Mucosa of descending colon (tissue), 3 donors: ENCODE results near the gene PDE6A. TPM values are rescaled to one million over a fixed set of nuclear protein-coding genes. Genes with fewer than 3 reads are reported as not detected.

Experiments used
- ATAC-seq: fragments of 200-7000 bp; cut with Tn5 transposase; one replicate; pipeline ENCODE4 v1.9.1; 2020; ENCODE audit warnings: mild to moderate bottlenecking, moderate library complexity
- DNase-seq, 3 donors: peaks; one replicate each; pipeline ENCODE4 v3.0.0-alpha.2; 2020
- H3K36me3 ChIP-seq: fragments of 200-600 bp; one replicate; pipeline ENCODE4 v1.8.0; 2021; ENCODE audit warnings: low read depth, mild to moderate bottlenecking
- H3K4me1 ChIP-seq: fragments of 200-600 bp; one replicate; pipeline ENCODE4 v1.8.0; 2021; ENCODE audit warnings: low read depth, mild to moderate bottlenecking
- H3K4me3 ChIP-seq: fragments of 200-600 bp; one replicate; pipeline ENCODE4 v1.8.0; 2021; ENCODE audit warnings: mild to moderate bottlenecking
- H3K9me3 ChIP-seq: fragments of 200-600 bp; one replicate; pipeline ENCODE4 v1.8.0; 2021; ENCODE audit warnings: mild to moderate bottlenecking
- intact Hi-C, 2 donors: fragments of 100-400 bp; cut with DNase I in 1 of 2; cut with micrococcal nuclease in 1 of 2; formaldehyde crosslinking; loops; one replicate each; pipeline versions ENCODE4 v1.11.0 to v1.11.1; 2022; cut with DNase I, micrococcal nuclease
- total RNA-seq, 3 donors: library from RNA; stranded (reverse); fragmentation: NEBNext Ultra II Directional in 2 of 3; extraction: Animal tissue kit (Norgen Biotek cat#: 25700) in 2 of 3; gene quantifications; one replicate each; pipeline versions ENCODE4 v1.2.1 to v1.2.4, GENCODE V29; 2021 to 2023
- TF ChIP-seq, protein P1 (sequence below): fragments of 200-600 bp; IDR thresholded peaks from one replicate; pipeline ENCODE4 v1.8.0; 2022; ENCODE audit warnings: antibody characterized with exemption, mild to moderate bottlenecking
- donor health status: DM: no; HTN: no; CAD: no; lungs with moderate emphysema.
- donor health status: DM: no; HTN: no; CAD: no.
- donor health status: DM: no; HTN: yes; CAD: no.

PDE6A gene
- total RNA-seq, 3 donors from 2014 or later, result 1.6 to 7.3 (median 3.4) TPM

DNA sequence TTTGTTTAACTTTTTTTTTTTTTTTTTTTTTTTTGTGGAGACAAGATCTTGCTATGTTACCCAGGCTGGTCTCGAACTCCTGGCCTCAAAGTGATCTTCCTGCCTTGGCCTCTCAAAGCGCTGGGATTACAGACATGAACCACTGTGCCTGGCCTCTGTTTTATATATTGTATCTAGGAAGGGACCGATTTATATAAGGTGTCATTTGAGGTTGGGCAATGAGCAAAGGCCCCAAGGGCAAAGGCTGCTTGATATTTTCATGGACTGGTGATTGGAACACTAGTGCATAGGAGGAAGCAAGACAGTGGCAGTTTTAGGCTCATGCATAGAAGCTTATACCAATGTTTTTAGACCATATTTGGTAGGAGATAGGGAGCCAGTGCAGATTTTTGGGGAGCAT is 19.1 kb upstream of the PDE6A start:
- DNase-seq (no peak), ATAC-seq (peak; percentile 3)
- Histone ChIP-seq H3K36me3 (no peaks in the 10 kb centered on the region), H3K4me3 (no peak overlapping the region), H3K4me1 (peaks cover 17% of the 10 kb centered on the region), H3K9me3 (no peaks in the 10 kb centered on the region)
- intact Hi-C loops, result loop anchor here in 1 of 2 donors (5.0 kb wide), 1 partner anchor 111 kb away; no protein-coding TSS in a partner anchor
- TF ChIP-seq, protein P1, sequence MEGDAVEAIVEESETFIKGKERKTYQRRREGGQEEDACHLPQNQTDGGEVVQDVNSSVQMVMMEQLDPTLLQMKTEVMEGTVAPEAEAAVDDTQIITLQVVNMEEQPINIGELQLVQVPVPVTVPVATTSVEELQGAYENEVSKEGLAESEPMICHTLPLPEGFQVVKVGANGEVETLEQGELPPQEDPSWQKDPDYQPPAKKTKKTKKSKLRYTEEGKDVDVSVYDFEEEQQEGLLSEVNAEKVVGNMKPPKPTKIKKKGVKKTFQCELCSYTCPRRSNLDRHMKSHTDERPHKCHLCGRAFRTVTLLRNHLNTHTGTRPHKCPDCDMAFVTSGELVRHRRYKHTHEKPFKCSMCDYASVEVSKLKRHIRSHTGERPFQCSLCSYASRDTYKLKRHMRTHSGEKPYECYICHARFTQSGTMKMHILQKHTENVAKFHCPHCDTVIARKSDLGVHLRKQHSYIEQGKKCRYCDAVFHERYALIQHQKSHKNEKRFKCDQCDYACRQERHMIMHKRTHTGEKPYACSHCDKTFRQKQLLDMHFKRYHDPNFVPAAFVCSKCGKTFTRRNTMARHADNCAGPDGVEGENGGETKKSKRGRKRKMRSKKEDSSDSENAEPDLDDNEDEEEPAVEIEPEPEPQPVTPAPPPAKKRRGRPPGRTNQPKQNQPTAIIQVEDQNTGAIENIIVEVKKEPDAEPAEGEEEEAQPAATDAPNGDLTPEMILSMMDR, result no peak

DNA sequence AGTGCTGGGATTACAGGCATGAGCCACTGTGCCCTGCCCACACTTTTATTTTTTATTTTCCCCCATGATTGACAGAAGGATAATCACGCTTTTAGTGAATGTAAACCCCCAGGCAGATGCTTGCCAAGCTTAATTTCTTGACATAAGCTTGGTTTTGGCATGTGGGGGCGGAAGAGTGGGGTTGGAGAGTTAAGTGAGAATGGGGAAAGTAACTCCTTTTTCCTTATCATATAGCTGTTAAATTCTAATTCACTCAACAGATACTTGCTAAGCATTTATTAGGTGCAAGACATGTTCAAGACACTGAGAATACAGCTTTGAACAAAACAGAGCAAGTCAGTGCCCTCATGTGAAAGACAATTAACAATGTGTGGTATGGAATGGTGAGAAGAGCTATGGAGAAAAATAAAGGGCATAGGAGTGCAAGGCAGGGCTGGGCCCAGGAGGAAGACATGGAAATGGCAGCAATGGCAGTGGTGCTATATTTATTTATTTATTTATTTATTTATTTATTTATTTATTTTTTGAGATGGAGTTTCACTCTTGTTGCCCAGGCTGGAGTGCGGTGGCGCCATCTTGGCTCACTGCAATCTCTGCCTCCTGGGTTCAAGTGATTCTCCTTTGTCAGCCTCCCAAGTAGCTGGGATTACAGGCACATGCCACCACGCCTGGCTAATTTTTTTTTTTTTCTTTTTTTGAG is 18.2 kb upstream of the PDE6A start:
- TF ChIP-seq, protein P1, result no peak
- H3K4me3 ChIP-seq, result no peak overlapping the region
- H3K9me3 ChIP-seq, result no peaks in the 10 kb centered on the region
- no peak for DNase-seq
- intact Hi-C loops, result loop anchor here in 1 of 2 donors (5.0 kb wide), 1 partner anchor 110 kb away; no protein-coding TSS in a partner anchor
- no peak for ATAC-seq
- peaks cover 21% of the 10 kb centered on the region for H3K4me1 ChIP-seq
- H3K36me3 ChIP-seq, result no peaks in the 10 kb centered on the region

DNA sequence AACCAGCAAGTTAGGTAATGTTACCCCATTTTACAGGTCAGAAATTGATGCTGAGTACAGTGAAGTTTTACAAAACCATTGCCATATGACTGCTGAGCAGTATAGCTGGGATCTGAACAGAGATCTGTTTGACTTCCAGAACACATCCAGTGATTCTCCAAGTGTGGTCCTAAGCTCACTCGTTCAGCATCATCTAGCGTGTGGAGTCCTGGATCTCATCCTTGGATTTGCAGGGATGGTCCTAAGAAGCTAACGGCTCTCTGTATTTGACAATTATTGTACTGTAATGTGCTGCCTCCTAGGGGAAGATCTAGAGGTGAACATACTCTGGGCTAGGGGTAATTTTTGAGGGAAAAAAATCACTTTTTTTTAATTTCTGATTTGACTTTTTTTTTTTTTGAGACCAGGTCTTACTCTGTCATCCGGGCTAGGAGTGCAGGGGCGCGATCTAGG is 17.4 kb upstream of the PDE6A start:
- Histone ChIP-seq H3K36me3 (no peaks in the 10 kb centered on the region), H3K4me1 (peaks cover 23% of the 10 kb centered on the region), H3K4me3 (peak overlapping the region; percentile 53), H3K9me3 (no peaks in the 10 kb centered on the region)
- ATAC-seq (no peak), DNase-seq (no peak)
- intact Hi-C loops, result loop anchor here in 1 of 2 donors (5.0 kb wide), 1 partner anchor 110 kb away; no protein-coding TSS in a partner anchor
- TF ChIP-seq, protein P1, result peak; percentile 13

DNA sequence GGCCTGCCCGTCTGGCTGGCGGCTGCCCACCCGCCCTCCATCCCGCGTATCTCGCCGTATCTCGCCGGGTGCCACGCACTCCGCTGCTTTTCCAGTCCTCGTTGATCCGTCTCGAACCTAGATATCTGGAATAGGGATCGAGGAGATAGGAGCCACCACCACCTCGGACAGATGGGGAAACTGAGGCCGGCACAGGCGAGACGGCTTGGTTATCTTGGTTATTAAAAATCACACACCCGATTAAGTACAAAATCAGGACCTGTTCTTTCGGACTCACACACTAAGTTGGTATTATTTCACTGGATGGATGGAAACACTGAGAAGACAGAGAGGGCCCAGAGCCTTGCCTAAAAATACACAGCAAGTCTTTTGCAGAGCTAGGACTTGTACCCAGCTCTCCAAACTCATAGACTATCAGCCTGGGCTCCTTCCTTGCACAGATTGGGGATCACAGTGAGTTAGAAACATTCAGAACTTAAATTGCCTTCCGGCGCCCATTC is 16.6 kb upstream of the PDE6A start:
- DNase-seq (no peak), ATAC-seq (peak; percentile 2)
- intact Hi-C loops, result loop anchor here in 1 of 2 donors (5.0 kb wide), 1 partner anchor 109 kb away; no protein-coding TSS in a partner anchor
- peaks cover 24% of the 10 kb centered on the region for H3K4me1 ChIP-seq
- TF ChIP-seq, protein P1, result no peak
- no peaks in the 10 kb centered on the region for H3K9me3 ChIP-seq
- no peaks in the 10 kb centered on the region for H3K36me3 ChIP-seq
- peak overlapping the region; percentile 53 for H3K4me3 ChIP-seq

DNA sequence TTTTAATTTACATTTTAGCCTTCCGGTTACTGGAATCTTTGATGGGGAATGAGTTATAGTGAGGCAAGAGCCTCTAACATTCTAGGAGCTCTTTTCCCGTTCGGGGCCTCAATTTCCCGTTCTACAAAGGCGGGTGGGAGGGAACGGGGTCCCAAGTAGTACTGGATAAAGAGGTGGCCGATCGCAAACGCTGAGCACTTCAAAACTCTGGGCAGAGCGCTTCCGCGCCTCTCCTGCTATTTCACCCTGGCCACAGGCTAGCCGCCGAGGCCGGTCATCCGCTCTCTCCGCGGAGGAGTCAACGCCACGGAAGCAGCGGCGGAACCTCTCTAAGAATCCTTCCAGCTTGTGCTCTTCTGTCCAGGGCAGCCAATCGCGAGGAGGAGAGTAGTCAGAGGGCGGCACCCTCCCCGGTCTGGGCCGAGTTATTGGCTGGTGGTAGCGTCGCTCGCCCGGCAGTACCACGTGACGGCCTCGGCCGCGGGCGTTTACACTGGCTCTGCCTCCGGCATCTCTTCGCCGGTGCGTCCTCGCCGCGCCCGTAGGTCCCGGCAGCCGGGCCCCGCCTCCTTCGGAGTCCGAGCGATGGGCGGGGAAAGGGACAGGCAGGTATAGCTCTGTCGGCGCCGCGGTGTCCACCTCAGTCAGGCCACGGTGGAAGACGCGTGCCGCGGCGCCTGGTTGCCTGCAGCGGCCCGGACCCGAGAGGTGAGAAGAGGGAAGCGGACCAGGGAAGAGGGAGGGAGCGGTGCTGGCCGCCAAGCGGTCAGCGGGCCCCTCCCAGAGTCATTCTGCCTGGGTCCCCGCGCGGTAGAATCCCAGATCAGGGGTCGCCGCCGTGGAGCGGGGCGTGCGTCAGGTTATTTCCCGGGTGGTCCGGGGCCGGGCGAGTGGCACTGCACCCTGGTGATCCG is 15.9 kb upstream of the PDE6A start, which contains the start of gene SLC26A2:
Gene SLC26A2 (plus strand): TSS at position 487 of the 914 bp plus-strand sequence. CDS start 16,895 bp downstream, outside the sequence.
- ATAC-seq (peak; percentile 94), DNase-seq (peak; percentile 98)
- Histone ChIP-seq H3K9me3 (no peaks in the 10 kb centered on the region), H3K4me3 (peak within 1 kb of the TSS; percentile 53), H3K4me1 (peaks cover 24% of the 10 kb centered on the region), H3K36me3 (no peaks in the 10 kb centered on the region)
- intact Hi-C loops, result loop anchor here in 1 of 2 donors (5.0 kb wide), 1 partner anchor 108 kb away; no protein-coding TSS in a partner anchor
- TF ChIP-seq, protein P1, result no peak
